ENCODE measurements around the gene CACFD1.

The CACFD1 gene

DNA sequence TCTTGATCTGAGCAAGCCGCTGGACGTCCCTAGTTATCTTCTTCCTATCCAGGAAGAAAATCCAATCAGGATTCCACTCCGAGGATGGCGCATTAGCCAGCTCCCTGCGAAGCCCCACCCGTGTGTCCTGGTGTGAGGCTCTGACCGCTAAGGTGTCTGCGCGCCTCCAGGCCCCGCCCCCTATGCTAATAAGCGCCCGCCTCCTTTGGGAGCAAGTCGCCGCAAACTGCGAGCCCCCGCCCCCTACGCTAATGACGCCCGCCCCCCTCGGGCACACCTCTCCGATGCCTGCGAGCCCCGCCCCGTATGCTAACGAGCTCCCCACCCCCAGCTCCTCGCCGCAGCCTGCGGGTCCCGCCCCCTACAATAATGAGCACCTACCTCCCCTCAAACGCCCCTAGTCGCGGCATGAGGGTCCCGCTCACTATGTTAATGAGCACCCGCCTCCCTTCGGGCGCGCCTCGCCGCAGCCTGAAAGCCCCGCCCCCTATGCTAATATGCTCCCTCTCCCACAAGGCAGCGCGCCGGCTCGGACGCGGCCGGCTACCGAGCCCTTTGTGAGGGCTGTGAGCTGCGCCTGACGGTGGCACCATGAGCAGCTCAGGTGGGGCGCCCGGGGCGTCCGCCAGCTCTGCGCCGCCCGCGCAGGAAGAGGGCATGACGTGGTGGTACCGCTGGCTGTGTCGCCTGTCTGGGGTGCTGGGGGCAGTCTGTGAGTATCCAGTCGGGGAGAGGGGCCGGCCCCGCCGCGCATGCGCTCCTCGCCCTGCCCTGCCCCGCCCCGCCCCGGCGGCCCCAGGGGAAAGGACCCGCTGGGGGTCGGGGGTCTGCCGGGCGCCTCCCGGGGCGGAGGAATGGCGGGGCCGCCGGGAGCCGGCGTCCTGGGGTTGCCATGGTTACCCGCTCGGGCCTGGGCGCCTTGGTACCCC, at the start of gene CACFD1:
TSS of gene CACFD1 (plus strand) at position 503 of the 929 bp plus-strand sequence. CDS start at position 592, 89 bp downstream.
- peak; percentile 99 for DNase-seq (ENCODE audit: low spot score)
- in situ Hi-C loops (cut with MboI; ENCODE audit: low pct_unique_long_range_greater_than_20kb, low sequenced_read_pairs, unreplicated experiment) = no loop called here
- TF ChIP-seq, protein P1, sequence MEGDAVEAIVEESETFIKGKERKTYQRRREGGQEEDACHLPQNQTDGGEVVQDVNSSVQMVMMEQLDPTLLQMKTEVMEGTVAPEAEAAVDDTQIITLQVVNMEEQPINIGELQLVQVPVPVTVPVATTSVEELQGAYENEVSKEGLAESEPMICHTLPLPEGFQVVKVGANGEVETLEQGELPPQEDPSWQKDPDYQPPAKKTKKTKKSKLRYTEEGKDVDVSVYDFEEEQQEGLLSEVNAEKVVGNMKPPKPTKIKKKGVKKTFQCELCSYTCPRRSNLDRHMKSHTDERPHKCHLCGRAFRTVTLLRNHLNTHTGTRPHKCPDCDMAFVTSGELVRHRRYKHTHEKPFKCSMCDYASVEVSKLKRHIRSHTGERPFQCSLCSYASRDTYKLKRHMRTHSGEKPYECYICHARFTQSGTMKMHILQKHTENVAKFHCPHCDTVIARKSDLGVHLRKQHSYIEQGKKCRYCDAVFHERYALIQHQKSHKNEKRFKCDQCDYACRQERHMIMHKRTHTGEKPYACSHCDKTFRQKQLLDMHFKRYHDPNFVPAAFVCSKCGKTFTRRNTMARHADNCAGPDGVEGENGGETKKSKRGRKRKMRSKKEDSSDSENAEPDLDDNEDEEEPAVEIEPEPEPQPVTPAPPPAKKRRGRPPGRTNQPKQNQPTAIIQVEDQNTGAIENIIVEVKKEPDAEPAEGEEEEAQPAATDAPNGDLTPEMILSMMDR (IDR thresholded peaks at IDR 0.05; ENCODE audit: extremely low read depth, insufficient read depth, missing control alignments) = no peak

DNA sequence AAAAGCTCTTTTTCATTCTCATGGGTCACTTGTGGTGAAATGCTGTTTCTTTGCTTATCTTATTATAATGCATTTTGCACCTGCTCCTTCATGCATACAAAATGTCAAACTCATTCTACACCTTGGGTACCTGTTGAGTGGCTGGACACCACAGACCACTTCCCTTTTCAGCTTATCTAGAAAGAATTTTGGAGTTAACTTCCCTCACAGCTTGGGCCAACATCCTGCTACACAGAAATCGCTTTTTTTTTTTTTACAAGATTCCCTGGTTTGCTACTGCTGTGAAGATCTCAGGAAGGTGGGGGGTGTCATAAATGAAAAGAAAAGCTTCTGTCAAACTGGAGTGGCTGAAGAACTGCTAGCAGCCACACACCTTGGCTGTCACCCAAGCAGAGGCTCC, 44.6 kb upstream of the CACFD1 start:
- in situ Hi-C loops (cut with MboI; ENCODE audit: low pct_unique_long_range_greater_than_20kb, low sequenced_read_pairs, unreplicated experiment) = loop anchor here (10.0 kb wide), 1 partner anchor 70 kb away; no protein-coding TSS in a partner anchor

DNA sequence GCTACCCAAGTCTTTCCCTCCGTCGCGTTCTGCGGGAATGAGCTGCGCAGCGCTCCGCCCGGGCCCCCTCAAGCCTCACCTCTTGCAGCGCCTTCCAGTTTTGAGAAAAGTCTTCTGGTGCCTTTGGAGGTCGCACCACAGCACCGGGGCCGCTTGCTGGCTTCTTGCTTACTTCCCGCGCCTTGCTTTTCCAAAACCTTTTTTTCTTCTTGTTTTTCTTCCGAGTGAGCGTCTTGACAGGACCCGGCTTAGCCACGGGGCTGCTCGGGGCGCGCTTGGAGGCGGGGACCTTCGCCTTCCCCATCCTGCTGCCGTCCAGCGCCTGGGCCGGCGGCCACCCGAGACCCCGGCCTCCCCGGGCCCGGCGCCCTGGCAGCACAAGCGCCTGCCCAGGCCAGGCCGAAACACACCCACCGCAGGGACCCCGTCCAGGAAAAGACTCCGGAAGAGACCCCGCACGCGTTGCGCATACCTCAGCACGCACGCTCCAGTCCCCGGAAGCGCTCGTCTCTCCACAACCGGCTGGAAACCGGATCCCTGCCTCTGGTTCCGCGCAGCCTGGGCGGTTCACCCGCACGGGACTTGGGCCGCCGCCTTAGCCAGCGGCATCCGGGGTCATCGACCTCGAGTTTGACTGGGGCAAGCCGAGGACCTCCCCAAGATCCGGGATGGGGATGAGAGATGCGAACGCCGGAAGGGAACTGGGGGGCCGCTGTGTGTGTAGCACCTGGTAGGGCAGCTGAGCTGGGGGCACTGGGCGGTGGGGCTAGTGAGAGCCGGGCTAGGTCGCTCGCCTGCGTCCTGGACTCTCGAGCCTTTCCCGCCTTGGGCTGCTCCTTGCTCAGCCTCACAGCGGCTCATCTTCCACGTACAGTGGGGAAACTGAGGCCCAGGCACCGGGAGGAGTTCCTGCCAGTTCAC, 42.0 kb upstream of the CACFD1 start, which contains the start of gene REXO4:
TSS of gene REXO4 (minus strand) at position 470 of the 921 bp plus-strand sequence. CDS start at position 304, 166 bp downstream.
- peak; percentile 80 for DNase-seq (ENCODE audit: low spot score)
- in situ Hi-C loops (cut with MboI; ENCODE audit: low pct_unique_long_range_greater_than_20kb, low sequenced_read_pairs, unreplicated experiment) = loop anchor here (10.0 kb wide), 1 partner anchor 67 kb away; no protein-coding TSS in a partner anchor
- TF ChIP-seq, protein P1 (IDR thresholded peaks at IDR 0.05; ENCODE audit: extremely low read depth, insufficient read depth, missing control alignments) = peak; percentile 0

More for the DNA sequence above, 44.6 kb upstream of the CACFD1 start:
- TF ChIP-seq, protein P1 (IDR thresholded peaks at IDR 0.05; ENCODE audit: extremely low read depth, insufficient read depth, missing control alignments) = no peak
- DNase-seq (ENCODE audit: low spot score) = no peak

DNA sequence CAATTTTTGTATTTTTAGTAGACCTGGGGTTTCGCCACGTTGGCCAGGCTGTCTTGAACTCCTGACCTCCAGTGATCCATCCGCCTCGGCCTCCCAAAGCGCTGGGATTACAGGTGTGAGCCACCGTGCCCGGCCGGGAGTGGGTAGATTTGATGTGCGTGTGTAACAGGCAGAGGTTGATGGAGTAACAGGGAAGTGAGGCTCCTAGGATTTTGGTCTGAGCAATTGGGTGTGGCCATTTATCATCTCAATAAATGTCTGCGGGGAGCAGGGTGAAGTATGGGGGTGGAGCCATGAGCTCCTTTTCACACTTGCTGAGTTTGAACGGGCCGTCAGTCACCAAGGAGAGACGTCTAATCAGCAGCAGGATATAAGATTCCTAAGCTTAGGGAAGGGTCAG, 40.8 kb upstream of the CACFD1 start:
- TF ChIP-seq, protein P1 (IDR thresholded peaks at IDR 0.05; ENCODE audit: extremely low read depth, insufficient read depth, missing control alignments) = no peak
- in situ Hi-C loops (cut with MboI; ENCODE audit: low pct_unique_long_range_greater_than_20kb, low sequenced_read_pairs, unreplicated experiment) = loop anchor here (10.0 kb wide), 1 partner anchor 66 kb away; no protein-coding TSS in a partner anchor

DNA sequence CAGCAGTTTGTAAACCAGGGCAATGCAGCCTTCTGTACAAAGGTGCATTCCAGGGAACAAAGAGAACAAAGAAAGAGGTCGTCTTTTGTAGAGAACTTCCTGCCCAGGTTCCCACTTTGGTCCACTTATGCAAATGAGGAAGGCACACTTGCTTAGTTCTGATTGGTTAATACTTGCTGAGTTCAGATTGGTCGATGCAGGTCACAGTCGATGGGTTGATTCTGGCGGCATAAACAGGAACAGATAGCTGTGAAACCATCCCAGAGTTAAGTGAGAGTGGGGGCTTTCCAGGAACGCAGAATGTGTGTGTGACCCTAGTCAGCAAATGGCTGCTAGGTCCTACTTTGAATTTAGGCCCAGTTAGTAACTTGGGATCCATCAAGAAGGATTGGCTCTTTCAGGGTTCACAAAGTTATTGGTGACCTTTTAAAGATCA, 39.4 kb upstream of the CACFD1 start:
- peak; percentile 90 for DNase-seq (ENCODE audit: low spot score)
- TF ChIP-seq, protein P1 (IDR thresholded peaks at IDR 0.05; ENCODE audit: extremely low read depth, insufficient read depth, missing control alignments) = no peak
- in situ Hi-C loops (cut with MboI; ENCODE audit: low pct_unique_long_range_greater_than_20kb, low sequenced_read_pairs, unreplicated experiment) = no loop called here

More for the DNA sequence above, 40.8 kb upstream of the CACFD1 start:
- DNase-seq (ENCODE audit: low spot score) = no peak
